Activated naive CD8-positive, alpha-beta T cell treated with anti-CD3 and anti-CD28 coated beads, Interleukin-2, amount 10 ng/mL, durations not matched to agents 7 days and 5 days (primary cell): ENCODE data around the gene ZNF423. TPM values are rescaled to one million over a fixed set of nuclear protein-coding genes. Genes with fewer than 3 reads are reported as not detected.

Source experiments
- ATAC-seq: fragments of 150-1000 bp; cut with Tn5 transposase; one replicate; pipeline ENCODE4 v1.10.0; 2021; ENCODE audit warnings: low read depth, moderate library complexity
- POLR2A ChIA-PET: fragments of 350-600 bp; sonication (Branson Sonifier 250); formaldehyde crosslinking; loops from one replicate; lab custom pipeline; 2021; ENCODE audit warnings: antibody characterized with exemption; lab: Charles Lee
- DNase-seq: peaks from one replicate; pipeline ENCODE4 v3.0.0; 2021
- H3K27ac Mint-ChIP-seq: one replicate; pipeline ENCODE4 v1.8.0; 2022; ENCODE audit warnings: mild to moderate bottlenecking, mixed read lengths
- H3K27me3 Mint-ChIP-seq: one replicate; pipeline ENCODE4 v1.8.0; 2022; ENCODE audit warnings: mild to moderate bottlenecking, moderate library complexity, mixed read lengths
- H3K36me3 Mint-ChIP-seq: one replicate; pipeline ENCODE4 v1.8.0; 2021; ENCODE audit warnings: mild to moderate bottlenecking, mixed read lengths
- H3K4me1 Mint-ChIP-seq: one replicate; pipeline ENCODE4 v1.8.0; 2021; ENCODE audit warnings: mixed read lengths
- H3K4me3 Mint-ChIP-seq: one replicate; pipeline ENCODE4 v1.8.0; 2022; ENCODE audit warnings: mild to moderate bottlenecking, moderate library complexity, mixed read lengths
- H3K9me3 Mint-ChIP-seq: one replicate; pipeline ENCODE4 v1.8.0; 2021; ENCODE audit warnings: mixed read lengths
- total RNA-seq, 2 experiments: library from RNA; stranded (reverse); gene quantifications; one replicate each; pipeline ENCODE4 v1.2.3, GENCODE V29; 2021

Gene ZNF423
- total RNA-seq, 2 experiments from 2014 or later: 0.06 TPM; not detected in 1

DNA sequence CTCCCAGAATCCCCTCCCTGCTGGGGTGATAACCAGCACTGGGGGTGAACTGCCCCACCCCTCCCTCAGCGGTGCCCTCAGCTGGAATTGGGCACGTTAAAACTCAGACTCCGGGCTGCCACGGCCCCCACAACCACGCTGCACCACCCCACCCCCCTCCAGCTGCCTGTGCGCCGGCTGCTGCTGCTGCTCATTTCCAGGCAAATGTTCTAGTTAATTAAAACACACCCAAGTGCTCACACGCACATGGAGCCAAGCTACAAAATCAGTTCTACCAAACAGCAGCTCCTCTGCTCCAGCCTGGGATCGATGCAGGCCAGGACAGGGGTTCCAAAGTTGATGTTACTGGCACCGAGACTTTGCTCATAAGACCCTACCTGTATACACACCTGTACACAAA lies 180.5 kb downstream of the ZNF423 start:
- Mint-ChIP-seq H3K27me3 (peaks cover 1% of the 10 kb centered on the region), H3K4me1 (no peaks in the 10 kb centered on the region), H3K9me3 (no peaks in the 10 kb centered on the region), H3K27ac (no peak overlapping the region), H3K4me3 (no peak overlapping the region), H3K36me3 (no peaks in the 10 kb centered on the region)
- POLR2A ChIA-PET: no interaction called here
- ATAC-seq (no peak), DNase-seq (no peak)

DNA sequence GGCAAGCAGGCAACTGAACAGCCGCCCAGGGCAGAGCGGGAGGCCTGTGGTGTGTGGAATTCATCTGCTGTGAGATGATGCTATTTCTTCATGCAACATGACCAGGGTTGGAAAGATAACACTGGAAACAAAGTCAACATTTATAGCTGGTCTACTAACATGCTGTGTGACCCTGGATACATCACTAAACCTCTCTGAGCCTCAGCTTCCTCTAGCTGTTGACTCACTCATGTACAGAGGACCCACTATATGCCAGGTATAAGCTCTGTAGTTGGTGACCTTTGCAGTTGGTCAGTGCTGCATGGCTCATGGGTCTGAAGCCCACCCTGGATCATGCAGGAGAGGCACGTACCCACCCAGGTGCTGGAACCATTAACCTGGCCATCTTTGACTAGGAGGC lies 180.9 kb downstream of the ZNF423 start:
- POLR2A ChIA-PET: no interaction called here

DNA sequence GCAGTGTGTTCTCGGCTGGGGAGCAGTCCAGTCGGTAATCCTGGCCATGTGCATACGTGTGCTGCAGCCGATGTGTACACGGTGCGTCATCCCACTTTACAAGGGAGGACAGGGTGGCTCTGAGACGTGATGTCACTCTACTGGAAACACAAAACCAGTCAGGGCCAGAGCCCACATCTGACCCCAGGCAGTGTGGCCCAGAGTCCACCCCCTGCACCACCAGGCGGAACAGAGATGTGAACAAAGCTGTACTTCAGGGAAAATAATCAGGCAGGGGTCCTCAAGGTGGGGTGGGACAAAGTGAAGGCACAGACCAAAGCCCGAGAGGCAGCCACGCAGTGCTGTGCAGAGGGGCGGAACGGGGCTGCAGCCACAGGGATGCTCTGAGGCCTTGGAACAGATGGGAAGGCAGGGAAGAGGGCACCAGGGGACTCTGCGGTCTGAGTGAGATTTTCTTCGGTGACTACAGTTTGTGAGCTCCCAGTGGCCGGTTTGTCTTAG lies 181.5 kb downstream of the ZNF423 start:
- ATAC-seq (no peak), DNase-seq (no peak)
- POLR2A ChIA-PET: no interaction called here
- H3K27me3 Mint-ChIP-seq: peaks cover 1% of the 10 kb centered on the region
- no peaks in the 10 kb centered on the region for H3K4me1 Mint-ChIP-seq
- no peak overlapping the region for H3K27ac Mint-ChIP-seq
- H3K36me3 Mint-ChIP-seq: no peaks in the 10 kb centered on the region
- H3K9me3 Mint-ChIP-seq: no peaks in the 10 kb centered on the region
- no peak overlapping the region for H3K4me3 Mint-ChIP-seq

More for the DNA sequence above, 180.9 kb downstream of the ZNF423 start:
- ATAC-seq (no peak), DNase-seq (no peak)
- H3K36me3 Mint-ChIP-seq: no peaks in the 10 kb centered on the region
- peaks cover 1% of the 10 kb centered on the region for H3K27me3 Mint-ChIP-seq
- no peaks in the 10 kb centered on the region for H3K4me1 Mint-ChIP-seq
- H3K27ac Mint-ChIP-seq: no peak overlapping the region
- no peak overlapping the region for H3K4me3 Mint-ChIP-seq
- H3K9me3 Mint-ChIP-seq: no peaks in the 10 kb centered on the region

DNA sequence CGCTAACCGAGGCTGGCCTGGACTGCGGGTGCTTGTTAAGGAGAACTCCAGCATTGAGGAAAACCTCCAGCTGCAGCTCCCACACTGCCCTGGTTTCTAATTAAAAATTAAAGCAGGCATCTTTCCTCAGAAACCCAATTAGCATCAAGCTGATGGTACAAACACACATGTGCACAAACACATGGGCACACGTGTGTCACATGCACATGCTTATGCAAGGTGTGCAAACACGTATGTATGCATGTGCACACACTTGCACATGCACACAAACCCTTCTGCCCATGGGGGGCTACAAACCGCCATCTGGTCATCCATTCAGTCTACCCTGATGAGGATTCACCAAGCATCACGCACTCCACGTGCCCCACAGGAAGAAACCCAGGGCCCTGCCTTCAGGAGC lies 182.5 kb downstream of the ZNF423 start:
- Mint-ChIP-seq H3K36me3 (no peaks in the 10 kb centered on the region), H3K4me1 (no peaks in the 10 kb centered on the region), H3K27me3 (peaks cover 1% of the 10 kb centered on the region), H3K27ac (no peak overlapping the region), H3K9me3 (no peaks in the 10 kb centered on the region), H3K4me3 (no peak overlapping the region)
- no peak for DNase-seq
- POLR2A ChIA-PET: no interaction called here
- ATAC-seq: no peak

DNA sequence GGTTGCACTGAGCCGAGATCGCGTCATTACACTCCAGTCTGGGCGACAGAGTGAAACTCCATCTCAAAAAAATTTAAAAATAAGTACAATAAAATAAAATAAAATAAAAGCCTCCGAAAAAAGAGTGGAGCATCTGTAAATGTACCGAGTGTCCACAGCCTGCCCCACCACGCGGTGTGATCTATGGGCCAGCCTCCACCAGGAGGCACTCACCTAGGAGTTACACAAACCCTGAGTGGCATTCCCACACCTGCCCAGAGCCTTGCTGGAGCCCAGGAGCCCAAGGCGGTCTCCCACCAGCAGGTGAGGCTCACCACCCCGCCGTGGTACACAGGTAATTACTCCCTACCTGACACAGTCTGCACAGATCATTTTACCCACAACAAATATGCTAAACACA lies 183.2 kb downstream of the ZNF423 start:
- Mint-ChIP-seq H3K27ac (no peak overlapping the region), H3K36me3 (no peaks in the 10 kb centered on the region), H3K4me3 (no peak overlapping the region), H3K27me3 (peaks cover 1% of the 10 kb centered on the region), H3K4me1 (no peaks in the 10 kb centered on the region), H3K9me3 (no peaks in the 10 kb centered on the region)
- POLR2A ChIA-PET: no interaction called here
- ATAC-seq: no peak
- DNase-seq: no peak

DNA sequence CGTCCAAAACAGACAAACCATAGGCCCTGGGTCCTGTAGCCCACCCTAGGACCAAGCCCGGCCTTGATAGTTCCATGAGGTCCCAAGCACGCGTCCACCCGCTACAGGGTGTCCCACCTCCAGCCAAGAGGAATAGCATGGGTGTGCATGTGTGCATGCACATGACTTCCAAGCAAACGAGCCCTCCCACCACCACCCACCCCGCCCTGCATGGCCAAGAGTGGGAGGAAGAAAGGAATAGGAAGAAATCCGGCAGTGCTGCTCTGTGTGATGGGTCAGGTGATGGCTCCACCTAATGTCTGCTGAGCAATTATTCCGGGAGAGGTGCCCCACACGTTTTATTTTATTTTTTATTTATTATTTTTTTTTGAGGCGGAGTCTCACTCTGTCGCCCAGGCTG lies 184.6 kb downstream of the ZNF423 start:
- Mint-ChIP-seq H3K9me3 (no peaks in the 10 kb centered on the region), H3K27ac (no peak overlapping the region), H3K27me3 (peaks cover 1% of the 10 kb centered on the region), H3K36me3 (no peaks in the 10 kb centered on the region), H3K4me3 (no peak overlapping the region), H3K4me1 (no peaks in the 10 kb centered on the region)
- ATAC-seq (no peak), DNase-seq (no peak)
- POLR2A ChIA-PET: no interaction called here

DNA sequence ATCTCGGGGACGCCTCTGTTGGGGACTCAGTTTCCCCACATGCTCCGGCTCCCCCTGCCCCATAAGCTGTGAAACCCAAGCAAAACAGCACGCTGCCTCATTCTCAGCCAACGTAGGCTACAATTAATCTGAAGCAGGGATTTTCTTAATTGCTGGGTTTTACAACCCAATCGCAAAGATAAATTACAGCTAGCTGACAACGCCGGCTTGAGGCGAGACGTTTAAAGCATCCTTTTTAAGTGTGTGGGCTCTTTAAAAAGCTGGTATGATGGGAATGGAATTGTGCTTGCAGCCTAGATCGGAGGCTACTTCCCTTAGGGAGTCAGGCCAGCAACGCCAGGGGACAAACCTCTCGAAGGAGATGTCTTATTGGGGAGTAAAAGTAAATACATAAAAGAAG lies 185.3 kb downstream of the ZNF423 start:
- DNase-seq (no peak), ATAC-seq (no peak)
- Mint-ChIP-seq H3K4me1 (no peaks in the 10 kb centered on the region), H3K36me3 (no peaks in the 10 kb centered on the region), H3K27me3 (peaks cover 1% of the 10 kb centered on the region), H3K4me3 (no peak overlapping the region), H3K9me3 (no peaks in the 10 kb centered on the region), H3K27ac (no peak overlapping the region)
- POLR2A ChIA-PET: no interaction called here

DNA sequence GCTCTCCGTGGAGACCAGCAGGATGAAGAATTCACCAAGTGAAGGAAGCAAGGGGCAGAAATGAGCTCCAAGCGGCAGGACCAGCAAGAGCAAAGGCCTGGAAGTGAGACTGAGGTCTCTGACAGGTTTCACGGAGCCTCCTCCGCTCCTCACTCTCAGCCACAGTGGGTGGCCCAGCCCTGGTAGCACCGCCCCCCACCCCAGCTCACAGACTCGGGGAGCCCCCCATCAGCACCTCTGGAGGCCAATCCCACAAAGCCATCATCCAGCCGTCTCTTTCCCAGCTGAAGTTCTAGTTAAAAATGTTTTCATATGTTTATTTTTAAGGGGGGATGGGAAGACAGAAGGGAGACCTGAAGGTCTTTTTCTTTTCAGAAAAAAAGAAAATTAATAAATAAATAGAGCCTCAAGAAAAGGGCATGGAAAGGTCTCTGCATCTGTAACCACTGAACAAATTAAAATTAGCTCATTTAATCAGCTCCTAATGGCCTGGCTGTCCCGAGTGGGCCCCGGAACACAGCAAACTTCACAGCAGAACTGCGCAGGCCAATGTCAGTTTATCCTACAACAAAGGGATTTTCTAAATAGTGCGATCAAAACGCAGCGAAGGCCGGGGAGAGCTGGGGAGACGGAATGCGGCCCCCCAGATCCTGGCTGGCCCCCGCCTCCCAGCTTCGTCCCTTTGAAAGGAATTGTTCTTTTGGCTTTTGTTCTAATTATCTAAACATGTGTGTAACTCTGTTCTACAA lies 190.3 kb downstream of the ZNF423 start:
- DNase-seq (no peak), ATAC-seq (no peak)
- Mint-ChIP-seq H3K4me1 (no peaks in the 10 kb centered on the region), H3K36me3 (no peaks in the 10 kb centered on the region), H3K27ac (no peak overlapping the region), H3K27me3 (peaks cover 2% of the 10 kb centered on the region), H3K4me3 (no peak overlapping the region), H3K9me3 (no peaks in the 10 kb centered on the region)
- POLR2A ChIA-PET: no interaction called here

DNA sequence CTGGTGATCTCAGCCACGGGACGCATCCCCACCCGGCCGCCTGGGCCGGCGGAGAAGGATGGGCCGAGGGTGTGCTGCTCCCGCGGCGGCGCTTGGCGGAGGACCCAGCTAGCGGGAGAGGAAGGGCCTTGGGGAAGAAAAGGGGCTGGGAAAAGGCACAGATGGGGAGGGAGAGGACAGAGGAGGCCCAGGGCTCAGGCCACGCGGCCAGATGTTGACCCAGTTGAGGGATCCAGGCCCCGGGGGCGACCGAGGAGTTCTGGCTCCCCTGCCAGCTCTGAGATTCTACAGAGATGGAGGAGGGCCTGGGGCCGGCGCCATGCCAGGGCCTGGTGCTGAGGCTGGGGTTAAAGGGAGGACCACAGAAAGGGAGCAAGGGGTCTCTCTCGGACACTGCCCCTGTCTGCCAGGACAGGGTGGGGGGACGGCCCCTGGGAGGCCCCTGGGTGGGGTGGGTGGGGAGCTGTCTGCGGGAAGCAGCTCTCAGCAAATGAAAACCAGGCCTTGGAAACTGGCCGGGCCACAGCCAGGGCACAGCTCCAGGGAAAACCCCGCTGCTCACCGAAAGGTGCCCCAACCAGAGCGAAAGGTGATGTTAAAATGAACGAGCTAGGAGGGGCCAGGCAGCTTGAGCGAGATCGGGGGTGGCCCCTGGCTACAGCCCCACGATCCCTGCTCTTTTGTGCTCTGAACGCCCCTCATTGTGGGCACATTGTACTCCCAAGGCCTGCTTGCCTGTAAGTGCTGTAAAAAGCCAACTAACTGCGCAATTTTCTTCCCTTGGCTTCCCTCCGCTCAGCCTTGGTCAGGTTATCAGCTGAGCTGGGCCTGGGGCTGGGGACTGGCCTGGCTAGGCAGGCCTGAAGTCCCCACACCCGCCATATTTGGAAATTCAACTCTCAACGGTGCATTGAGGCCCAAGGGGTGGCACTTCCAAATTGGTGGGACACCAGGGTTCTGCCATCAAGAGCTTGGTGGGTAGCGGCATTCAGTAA lies 191.4 kb downstream of the ZNF423 start:
- ATAC-seq (no peak), DNase-seq (no peak)
- Mint-ChIP-seq H3K27ac (no peak overlapping the region), H3K27me3 (peaks cover 2% of the 10 kb centered on the region), H3K36me3 (no peaks in the 10 kb centered on the region), H3K4me1 (no peaks in the 10 kb centered on the region), H3K4me3 (no peak overlapping the region), H3K9me3 (no peaks in the 10 kb centered on the region)
- POLR2A ChIA-PET: no interaction called here

DNA sequence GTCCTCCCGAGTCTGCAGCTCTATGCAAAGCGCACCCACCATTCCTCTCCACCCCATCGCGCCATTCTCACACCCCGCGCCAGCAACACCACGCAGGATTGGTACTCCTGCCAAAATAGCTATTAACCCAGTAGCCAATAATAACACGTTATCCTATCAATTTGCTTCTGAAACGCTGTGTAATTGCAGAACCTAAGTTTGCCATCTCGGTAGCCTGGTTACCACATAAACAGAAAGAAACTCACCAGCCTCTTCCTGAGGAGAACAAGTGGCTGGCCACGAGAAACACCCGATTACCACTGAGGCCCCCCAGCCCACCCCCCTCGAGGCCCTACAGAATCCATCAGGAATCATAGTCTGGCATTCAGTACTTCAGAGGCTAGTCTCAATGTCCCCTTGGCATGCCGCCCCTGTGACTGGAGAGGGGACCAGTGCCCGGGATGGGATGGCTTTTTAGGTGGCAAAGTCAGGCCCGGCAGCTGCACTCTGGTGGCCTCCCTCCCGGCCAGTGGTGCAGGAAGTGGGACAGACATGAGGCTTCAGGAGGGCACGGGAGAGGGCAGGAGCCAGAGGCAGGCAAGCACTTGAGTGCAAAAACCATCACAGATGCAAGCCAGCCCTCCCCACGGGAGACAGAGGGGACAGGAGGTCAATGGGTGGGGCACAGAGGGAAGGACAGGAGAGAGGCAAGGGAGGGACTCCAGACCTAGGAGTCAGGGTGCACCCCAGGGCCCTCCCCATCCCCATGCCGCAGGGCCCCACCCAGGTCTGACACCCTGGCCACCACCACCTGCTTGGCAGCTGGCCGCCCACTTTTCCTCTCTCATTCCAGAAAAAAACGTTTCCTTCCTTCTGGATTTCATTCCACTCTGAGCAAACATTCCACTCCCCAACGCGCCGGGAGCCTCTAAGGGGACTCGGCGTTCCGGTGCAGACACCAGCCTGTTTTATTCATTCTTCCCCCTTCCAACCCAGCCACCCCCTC lies 192.5 kb downstream of the ZNF423 start:
- no peak for ATAC-seq
- Mint-ChIP-seq H3K4me3 (no peak overlapping the region), H3K27ac (no peak overlapping the region), H3K9me3 (no peaks in the 10 kb centered on the region), H3K27me3 (peaks cover 2% of the 10 kb centered on the region), H3K36me3 (no peaks in the 10 kb centered on the region), H3K4me1 (no peaks in the 10 kb centered on the region)
- DNase-seq: no peak
- POLR2A ChIA-PET: no interaction called here

DNA sequence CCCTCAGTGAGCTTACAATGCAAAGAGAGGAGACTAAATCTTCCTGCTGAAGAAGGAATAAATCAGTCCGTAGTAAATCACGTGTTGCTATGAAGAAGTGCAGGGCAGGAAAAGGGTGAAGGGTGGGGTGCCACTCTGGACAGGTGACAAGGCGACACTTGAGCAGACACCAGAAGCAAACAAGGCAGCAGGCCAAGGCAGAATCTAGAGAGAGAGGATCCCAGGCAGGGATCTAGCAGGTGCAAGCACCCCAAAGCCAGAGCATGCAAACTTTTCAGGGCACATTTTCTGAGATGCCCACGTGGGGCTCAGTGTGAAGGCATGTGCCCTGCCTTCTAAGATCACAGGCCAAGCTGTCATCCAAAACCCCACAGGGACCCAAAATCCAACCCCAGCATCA lies 193.3 kb downstream of the ZNF423 start:
- no peaks in the 10 kb centered on the region for H3K4me1 Mint-ChIP-seq
- no peaks in the 10 kb centered on the region for H3K36me3 Mint-ChIP-seq
- no peak overlapping the region for H3K27ac Mint-ChIP-seq
- no peaks in the 10 kb centered on the region for H3K9me3 Mint-ChIP-seq
- DNase-seq (no peak), ATAC-seq (no peak)
- H3K27me3 Mint-ChIP-seq: peaks cover 2% of the 10 kb centered on the region
- H3K4me3 Mint-ChIP-seq: no peak overlapping the region
- POLR2A ChIA-PET: no interaction called here

DNA sequence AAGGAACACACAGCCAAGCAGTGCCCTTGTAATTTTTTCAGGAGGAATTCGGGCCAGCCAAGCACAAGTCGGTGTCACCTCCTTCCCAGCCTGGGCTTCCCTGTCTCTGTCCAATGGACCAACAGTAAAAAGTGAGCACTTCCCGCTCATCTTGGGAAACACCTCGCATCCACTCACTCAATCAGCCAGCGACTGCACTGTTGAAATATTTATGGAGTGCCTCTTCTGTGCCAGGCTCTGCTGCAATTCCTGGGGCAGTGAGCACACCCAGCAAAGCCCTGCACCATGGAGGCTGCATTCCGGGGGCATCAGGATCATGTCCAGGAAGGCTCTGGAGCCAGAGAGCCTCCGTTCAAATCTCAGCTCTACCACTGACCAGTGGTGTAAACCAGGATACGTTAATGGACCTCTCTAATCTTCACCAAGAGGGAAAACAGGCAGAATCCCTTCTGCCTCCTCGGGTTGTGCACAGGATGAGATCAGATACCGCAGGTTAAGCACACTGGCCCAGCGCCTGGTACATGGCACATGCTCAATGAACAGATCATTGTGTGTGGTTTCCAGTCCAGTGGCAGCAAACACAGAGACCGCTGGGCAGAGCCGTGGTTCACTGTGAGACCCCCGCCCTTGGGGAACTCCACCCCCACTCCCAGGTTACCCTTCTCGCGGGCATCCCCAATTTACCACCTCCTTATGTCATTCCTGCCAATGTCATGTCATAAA lies 194.3 kb downstream of the ZNF423 start:
- peaks cover 2% of the 10 kb centered on the region for H3K27me3 Mint-ChIP-seq
- no peaks in the 10 kb centered on the region for H3K36me3 Mint-ChIP-seq
- H3K9me3 Mint-ChIP-seq: no peaks in the 10 kb centered on the region
- no peak overlapping the region for H3K27ac Mint-ChIP-seq
- no peak for DNase-seq
- H3K4me1 Mint-ChIP-seq: no peaks in the 10 kb centered on the region
- no peak for ATAC-seq
- POLR2A ChIA-PET: no interaction called here
- no peak overlapping the region for H3K4me3 Mint-ChIP-seq
